Keratinocyte (primary cell): Measurements from ENCODE around the gene TPD52L1. TPM values are rescaled to one million over a fixed set of nuclear protein-coding genes. Genes with fewer than 3 reads are reported as not detected.

Experiments
- DNase-seq: peaks from one replicate; pipeline ENCODE4 v3.0.0-alpha.2; 2011; ENCODE audit warnings: low read depth, missing footprints, low spot score
- FAIRE-seq: peaks from 2 replicates; lab custom pipeline; 2011; peaks lifted over from hg19 to GRCh38; lab: Jason Lieb, UNC
- H2AFZ ChIP-seq: 2 replicates; pipeline ENCODE4 v1.6.0; 2012; ENCODE audit warnings: low read length, control low read depth, inconsistent platforms; ENCODE audit not compliant: control insufficient read depth
- H3K27ac ChIP-seq: 2 replicates; pipeline ENCODE4 v1.5.1; 2011; ENCODE audit warnings: low read length; ENCODE audit not compliant: control insufficient read depth, insufficient read depth
- H3K27me3 ChIP-seq: 3 replicates; pipeline ENCODE4 v1.6.0; 2011; ENCODE audit warnings: low read length; ENCODE audit not compliant: control insufficient read depth, insufficient read depth; ENCODE audit errors: extremely low read depth
- H3K36me3 ChIP-seq, 2 experiments: 2 replicates in 1 of 2; 3 replicates in 1 of 2; pipeline ENCODE4 v1.5.1; 2011; ENCODE audit warnings: low read length in 2 of 2, mild to moderate bottlenecking in 1 of 2; ENCODE audit not compliant: control insufficient read depth in 2 of 2, insufficient read depth in 2 of 2; ENCODE audit errors: extremely low read depth in 1 of 2
- H3K4me1 ChIP-seq: 3 replicates; pipeline ENCODE4 v1.5.1; 2011; ENCODE audit warnings: low read length; ENCODE audit not compliant: control insufficient read depth, insufficient read depth; ENCODE audit errors: extremely low read depth
- H3K4me2 ChIP-seq: 3 replicates; pipeline ENCODE4 v1.6.0; 2011; ENCODE audit warnings: low read depth, low read length; ENCODE audit not compliant: control insufficient read depth, insufficient read depth; ENCODE audit errors: extremely low read depth
- H3K4me3 ChIP-seq, 3 experiments: fragments of 200-600 bp in 1 of 3; sonication (generic) in 1 of 3; 2 replicates in 2 of 3; 3 replicates in 1 of 3; pipeline ENCODE4 v1.5.1; 2011 to 2016; ENCODE audit warnings: low read length in 3 of 3, mild to moderate bottlenecking in 3 of 3, control low read depth in 2 of 3, inconsistent platforms in 1 of 3, low read depth in 1 of 3, mixed read lengths in 1 of 3, mixed run types in 1 of 3, moderate library complexity in 1 of 3; ENCODE audit not compliant: control insufficient read depth in 2 of 3, insufficient read depth in 2 of 3; ENCODE audit errors: extremely low read depth in 1 of 3
- H3K79me2 ChIP-seq: 2 replicates; pipeline ENCODE4 v1.6.0; 2012; ENCODE audit warnings: low read length; ENCODE audit not compliant: control insufficient read depth, insufficient read depth
- H3K9ac ChIP-seq: 3 replicates; pipeline ENCODE4 v1.6.0; 2011; ENCODE audit warnings: low read length; ENCODE audit not compliant: control insufficient read depth, insufficient read depth; ENCODE audit errors: extremely low read depth
- H3K9me1 ChIP-seq: 3 replicates; pipeline ENCODE4 v1.6.0; 2011; ENCODE audit warnings: low read length; ENCODE audit not compliant: control insufficient read depth, insufficient read depth; ENCODE audit errors: extremely low read depth
- H3K9me3 ChIP-seq: 2 replicates; pipeline ENCODE4 v1.5.1; 2012; ENCODE audit warnings: low read depth, low read length; ENCODE audit not compliant: control insufficient read depth
- H4K20me1 ChIP-seq: 3 replicates; pipeline ENCODE4 v1.6.0; 2011; ENCODE audit warnings: low read length; ENCODE audit not compliant: control insufficient read depth, insufficient read depth; ENCODE audit errors: extremely low read depth
- EZH2 ChIP-seq: IDR thresholded peaks from one replicate; pipeline ENCODE4 v1.6.1; 2012; ENCODE audit warnings: inconsistent platforms, mild to moderate bottlenecking, low read length, moderate library complexity
- dilution Hi-C: fragments of 300-500 bp; cut with MboI; formaldehyde crosslinking; loops from one replicate; pipeline ENCODE4 v1.7.0; 2020; ENCODE audit warnings: low sequenced_read_pairs; ENCODE audit not compliant: extremely low pct_ligation_motif_present
- polyA plus RNA-seq, 5 experiments: library from polyadenylated mRNA; depleted of rRNA in 3 of 5; stranded (reverse) in 3 of 5; stranded (forward) in 1 of 5; unstranded in 1 of 5; fragments of >200 nt; gene quantifications; 1 replicate in 1 of 5; 2 replicates in 3 of 5; 3 replicates in 1 of 5; pipeline versions ENCODE4 v1.2.1 to v1.2.3, GENCODE V29; 2011 to 2012; ENCODE audit warnings: missing spikeins in 2 of 5, low read depth in 1 of 5, low replicate concordance in 1 of 5
- TF ChIP-seq, protein P1 (sequence below), 3 experiments: IDR thresholded peaks in 1 of 3; conservative IDR thresholded peaks in 1 of 3; optimal IDR thresholded peaks in 1 of 3; 2 replicates in 2 of 3; 3 replicates in 1 of 3; pipeline versions ENCODE3 to v1.5.1; 2011; ENCODE audit warnings: low read length in 3 of 3, mild to moderate bottlenecking in 3 of 3, moderate library complexity in 2 of 3, control low read depth in 1 of 3, inconsistent platforms in 1 of 3; ENCODE audit not compliant: insufficient read depth in 2 of 3; ENCODE audit errors: extremely low read depth in 1 of 3

The TPD52L1 gene
- polyA plus RNA-seq, 1 donor (not counting 4 experiments of a cell fraction or from before 2014, with no cell fraction given): 135 TPM

DNA sequence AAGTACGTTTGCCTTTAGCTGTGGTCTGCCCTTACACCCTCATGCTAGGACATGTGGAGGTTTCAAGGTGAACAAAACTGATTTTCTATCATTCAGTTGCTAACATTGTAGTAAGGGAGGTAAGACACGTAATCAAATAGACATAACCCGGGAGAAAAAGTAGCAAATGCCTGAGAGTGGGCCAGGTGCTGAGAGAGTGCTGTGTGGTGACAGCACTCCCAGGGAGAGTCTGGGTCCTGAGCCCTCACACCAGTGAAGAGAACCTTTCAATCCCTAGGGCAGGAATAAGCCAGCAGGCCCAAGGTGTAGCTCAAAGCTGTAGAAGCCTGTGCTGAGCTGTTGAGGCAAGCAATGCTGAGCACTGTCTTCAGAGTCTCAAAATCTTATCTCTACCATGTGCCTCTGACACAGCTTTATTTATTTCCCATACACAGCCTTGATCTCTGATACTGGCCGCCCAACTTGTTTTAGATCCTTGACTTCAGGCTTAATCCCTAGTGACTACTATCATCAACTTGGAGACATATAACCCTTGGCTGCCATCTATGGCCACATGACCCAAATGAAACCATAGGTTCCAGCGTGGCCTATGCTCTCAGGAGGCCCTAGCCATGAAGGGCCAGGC is 55.2 kb downstream of the TPD52L1 start:
- FAIRE-seq (no peak), DNase-seq (no peak)
- dilution Hi-C loops: no loop called here
- H3K36me3 ChIP-seq: no peaks in the 10 kb centered on the region
- H3K27ac ChIP-seq: no peak overlapping the region
- H3K27me3 ChIP-seq: no peaks in the 10 kb centered on the region
- no peak overlapping the region for H2AFZ ChIP-seq
- no peak overlapping the region for H3K4me2 ChIP-seq
- TF ChIP-seq EZH2: no peak
- TF ChIP-seq, protein P1, sequence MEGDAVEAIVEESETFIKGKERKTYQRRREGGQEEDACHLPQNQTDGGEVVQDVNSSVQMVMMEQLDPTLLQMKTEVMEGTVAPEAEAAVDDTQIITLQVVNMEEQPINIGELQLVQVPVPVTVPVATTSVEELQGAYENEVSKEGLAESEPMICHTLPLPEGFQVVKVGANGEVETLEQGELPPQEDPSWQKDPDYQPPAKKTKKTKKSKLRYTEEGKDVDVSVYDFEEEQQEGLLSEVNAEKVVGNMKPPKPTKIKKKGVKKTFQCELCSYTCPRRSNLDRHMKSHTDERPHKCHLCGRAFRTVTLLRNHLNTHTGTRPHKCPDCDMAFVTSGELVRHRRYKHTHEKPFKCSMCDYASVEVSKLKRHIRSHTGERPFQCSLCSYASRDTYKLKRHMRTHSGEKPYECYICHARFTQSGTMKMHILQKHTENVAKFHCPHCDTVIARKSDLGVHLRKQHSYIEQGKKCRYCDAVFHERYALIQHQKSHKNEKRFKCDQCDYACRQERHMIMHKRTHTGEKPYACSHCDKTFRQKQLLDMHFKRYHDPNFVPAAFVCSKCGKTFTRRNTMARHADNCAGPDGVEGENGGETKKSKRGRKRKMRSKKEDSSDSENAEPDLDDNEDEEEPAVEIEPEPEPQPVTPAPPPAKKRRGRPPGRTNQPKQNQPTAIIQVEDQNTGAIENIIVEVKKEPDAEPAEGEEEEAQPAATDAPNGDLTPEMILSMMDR (optimal IDR thresholded peaks at IDR 0.05 in 1 of 3, IDR thresholded peaks at IDR 0.05 in 1 of 3, conservative IDR thresholded peaks at IDR 0.05 in 1 of 3; ENCODE audit: extremely low read depth in 1 of 3, insufficient read depth in 2 of 3, low read length in 3 of 3): no peak
- H3K9ac ChIP-seq: no peak overlapping the region
- no peaks in the 10 kb centered on the region for H3K9me3 ChIP-seq
- no peaks in the 10 kb centered on the region for H3K79me2 ChIP-seq
- H3K4me3 ChIP-seq: no peak overlapping the region
- no peaks in the 10 kb centered on the region for H3K9me1 ChIP-seq
- H3K4me1 ChIP-seq: no peaks in the 10 kb centered on the region
- H4K20me1 ChIP-seq: no peaks in the 10 kb centered on the region

DNA sequence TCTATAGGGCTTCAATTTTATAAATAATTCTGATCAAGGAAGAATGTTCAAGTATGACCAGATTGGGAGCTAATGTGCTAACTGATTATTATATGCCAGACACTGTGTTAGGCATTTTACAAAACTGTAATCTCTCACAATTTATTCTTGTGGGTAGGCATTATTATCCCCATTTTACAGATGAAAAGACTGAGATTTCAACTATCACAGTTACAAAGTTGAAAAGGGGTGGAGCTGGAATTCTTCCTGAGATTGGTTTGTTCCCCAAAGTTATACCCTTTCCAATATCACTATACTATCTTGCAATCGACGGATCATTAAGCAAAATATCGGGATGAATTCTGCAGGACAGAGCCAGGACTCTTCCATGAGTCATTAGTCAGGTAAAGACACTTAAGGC is 57.1 kb downstream of the TPD52L1 start:
- Histone ChIP-seq H3K79me2 (no peaks in the 10 kb centered on the region), H3K9me1 (no peaks in the 10 kb centered on the region), H3K36me3 (no peaks in the 10 kb centered on the region), H3K9ac (no peak overlapping the region), H3K27me3 (no peaks in the 10 kb centered on the region), H3K4me1 (no peaks in the 10 kb centered on the region), H3K27ac (no peak overlapping the region), H2AFZ (no peak overlapping the region), H3K9me3 (no peaks in the 10 kb centered on the region), H3K4me3 (no peak overlapping the region), H4K20me1 (no peaks in the 10 kb centered on the region), H3K4me2 (no peak overlapping the region)
- dilution Hi-C loops: no loop called here
- TF ChIP-seq, protein P1 (optimal IDR thresholded peaks at IDR 0.05 in 1 of 3, IDR thresholded peaks at IDR 0.05 in 1 of 3, conservative IDR thresholded peaks at IDR 0.05 in 1 of 3; ENCODE audit: extremely low read depth in 1 of 3, insufficient read depth in 2 of 3, low read length in 3 of 3): no peak
- no peak for TF ChIP-seq EZH2
- DNase-seq: no peak
- no peak for FAIRE-seq
